CD4-positive, alpha-beta T cell (primary cell): ENCODE data around the gene NDE1. TPM values are rescaled to one million over a fixed set of nuclear protein-coding genes. Genes with fewer than 3 reads are reported as not detected.
"Not testable (repeated sequence)": the region's sequence is repeated elsewhere in the genome, so short reads cannot be mapped to it uniquely, and the experiment has no call there.

Experiments
- ATAC-seq: fragments of 200-7000 bp; cut with Tn5 transposase; one replicate; pipeline ENCODE4 v1.10.0; 2022; ENCODE audit warnings: mild to moderate bottlenecking; ENCODE audit not compliant: poor library complexity
- CTCF ChIA-PET: fragments of 350-600 bp; sonication (Branson Sonifier 250); formaldehyde crosslinking; loops from one replicate; lab custom pipeline; 2021; ENCODE audit warnings: antibody characterized with exemption, inconsistent platforms; lab: Charles Lee
- POLR2A ChIA-PET: fragments of 350-600 bp; sonication (Branson Sonifier 250); formaldehyde crosslinking; loops from one replicate; lab custom pipeline; 2021; ENCODE audit warnings: antibody characterized with exemption, inconsistent platforms; lab: Charles Lee
- DNase-seq, 14 experiments: peaks; one replicate each; pipeline ENCODE4 v3.0.0-alpha.2; 2013 to 2020; ENCODE audit warnings: mixed read lengths in 2 of 14
- H3K27ac ChIP-seq, 2 donors: one replicate each; pipeline versions ENCODE4 v1.5.1 to v1.7.0; 2013; ENCODE audit warnings: low read length in 2 of 2, low read depth in 1 of 2, mild to moderate bottlenecking in 1 of 2
- H3K27me3 ChIP-seq, 2 experiments: 1 replicate in 1 of 2; 2 replicates in 1 of 2; pipeline versions ENCODE4 v1.6.1 to v1.7.0; 2013; ENCODE audit warnings: low read length in 2 of 2, control low read depth in 1 of 2, mild to moderate bottlenecking in 1 of 2, moderate library complexity in 1 of 2; ENCODE audit not compliant: insufficient read depth in 2 of 2, control insufficient read depth in 1 of 2
- H3K36me3 ChIP-seq: one replicate; pipeline ENCODE4 v1.6.1; 2013; ENCODE audit warnings: low read length, control low read depth; ENCODE audit not compliant: insufficient read depth
- H3K4me1 ChIP-seq: one replicate; pipeline ENCODE4 v1.6.1; 2013; ENCODE audit warnings: low read length, control low read depth; ENCODE audit not compliant: insufficient read depth
- H3K4me3 ChIP-seq: one replicate; pipeline ENCODE4 v1.5.1; 2013; ENCODE audit warnings: mild to moderate bottlenecking, low read length, moderate library complexity
- H3K9me3 ChIP-seq, 2 experiments: 1 replicate in 1 of 2; 2 replicates in 1 of 2; pipeline versions ENCODE4 v1.6.1 to v1.7.0; 2013; ENCODE audit warnings: low read length in 2 of 2, mild to moderate bottlenecking in 2 of 2, control low read depth in 1 of 2, moderate library complexity in 1 of 2; ENCODE audit not compliant: control insufficient read depth in 1 of 2, insufficient read depth in 1 of 2
- H3K27ac Mint-ChIP-seq: one replicate; pipeline ENCODE4 v1.8.0; 2020; ENCODE audit warnings: mixed read lengths
- H3K27me3 Mint-ChIP-seq: one replicate; pipeline ENCODE4 v1.8.0; 2021; ENCODE audit warnings: mixed read lengths
- H3K36me3 Mint-ChIP-seq: one replicate; pipeline ENCODE4 v1.8.0; 2021; ENCODE audit warnings: low read depth, mixed read lengths
- H3K4me1 Mint-ChIP-seq: one replicate; pipeline ENCODE4 v1.8.0; 2021; ENCODE audit warnings: low read depth, mixed read lengths
- H3K4me3 Mint-ChIP-seq: one replicate; pipeline ENCODE4 v1.8.0; 2020; ENCODE audit warnings: mild to moderate bottlenecking, mixed read lengths
- H3K9me3 Mint-ChIP-seq: one replicate; pipeline ENCODE4 v1.8.0; 2020; ENCODE audit warnings: mixed read lengths
- CTCF ChIP-seq: fragments of 200-600 bp; IDR thresholded peaks from one replicate; pipeline ENCODE4 v1.8.0; 2022; ENCODE audit warnings: antibody characterized with exemption, mild to moderate bottlenecking
- intact Hi-C, 2 experiments: fragments of 100-400 bp; cut with DNase I in 1 of 2; cut with micrococcal nuclease in 1 of 2; formaldehyde crosslinking; loops; one replicate each; pipeline versions ENCODE4 v1.15.1 to v1.9.0; 2023 to 2025; cut with DNase I, micrococcal nuclease
- total RNA-seq, 174 experiments: library from RNA in 2 of 174; stranded (reverse) in 2 of 174; gene quantifications; one replicate each; pipeline ENCODE4 v1.2.3 and lab custom pipeline; 2021 to 2026

Gene NDE1
- total RNA-seq, 2 experiments from 2014 or later = 96.6 to 106 TPM

- TF ChIP-seq CTCF = no peak
- Mint-ChIP-seq H3K9me3 (no peaks in the 10 kb centered on the region), H3K36me3 (peaks cover 25% of the 10 kb centered on the region), H3K27me3 (no peaks in the 10 kb centered on the region), H3K27ac (peak overlapping the region; percentile 36), H3K4me3 (peak overlapping the region; percentile 76), H3K4me1 (peaks cover 30% of the 10 kb centered on the region)
- Histone ChIP-seq H3K27me3 (no peaks in the 10 kb centered on the region), H3K4me3 (no peak overlapping the region), H3K36me3 (peaks cover 6% of the 10 kb centered on the region), H3K4me1 (peaks cover 31% of the 10 kb centered on the region), H3K27ac (no peak overlapping the region), H3K9me3 (no peaks in the 10 kb centered on the region)
- no peak for ATAC-seq
- ChIA-PET POLR2A (interaction anchor here (1.1 kb wide), 1 partner anchor 12 kb away, joined by 3 read pairs; no protein-coding TSS in a partner anchor), CTCF (interaction anchor here (0.9 kb wide), 1 partner anchor 51 kb away, joined by 3 read pairs; no protein-coding TSS in a partner anchor)
- no peak for DNase-seq
- intact Hi-C loops = loop anchor here in 1 of 2 experiments (10.0 kb wide), 2 partner anchors 237 to 1013 kb away; partner anchors contain the start of genes BFAR, CEP20 and PARN
Measured at GRCh38 chr16:15647294-15648014, 2.6 kb upstream of the NDE1 start.

- Mint-ChIP-seq H3K27me3 (no peaks in the 10 kb centered on the region), H3K9me3 (no peaks in the 10 kb centered on the region), H3K36me3 (peaks cover 25% of the 10 kb centered on the region), H3K27ac (no peak overlapping the region), H3K4me1 (peaks cover 37% of the 10 kb centered on the region), H3K4me3 (peak overlapping the region; percentile 25)
- POLR2A ChIA-PET = no interaction called here
- H3K9me3 ChIP-seq = no peaks in the 10 kb centered on the region
- no peak for TF ChIP-seq CTCF
- H3K27ac ChIP-seq = no peak overlapping the region
- intact Hi-C loops = loop anchor here in 1 of 2 experiments (10.0 kb wide), 2 partner anchors 237 to 1013 kb away; partner anchors contain the start of genes BFAR, CEP20 and PARN
- H3K36me3 ChIP-seq = peaks cover 12% of the 10 kb centered on the region
- H3K4me1 ChIP-seq = peaks cover 39% of the 10 kb centered on the region
- ATAC-seq = no peak
- no peaks in the 10 kb centered on the region for H3K27me3 ChIP-seq
- DNase-seq = no peak
- CTCF ChIA-PET = no interaction called here
- no peak overlapping the region for H3K4me3 ChIP-seq
Measured at GRCh38 chr16:15648135-15648730, 1.8 kb upstream of the NDE1 start.

GRCh38 chr16:15649311-15649710 lies 734 bp upstream of the NDE1 start:
- Histone ChIP-seq H3K4me1 (peaks cover 40% of the 10 kb centered on the region), H3K27ac (peak overlapping the region; percentile 81 to 89), H3K36me3 (peaks cover 17% of the 10 kb centered on the region), H3K4me3 (peak overlapping the region; percentile 92)
- intact Hi-C loops = loop anchor here in 1 of 2 experiments (10.0 kb wide), 2 partner anchors 235 to 1015 kb away; partner anchors contain the start of genes BFAR, CEP20 and PARN
- H3K27me3 ChIP-seq, CTCF ChIA-PET, H3K27me3 Mint-ChIP-seq, H3K9me3 ChIP-seq, DNase-seq, ATAC-seq, H3K9me3 Mint-ChIP-seq: not testable (repeated sequence)
- Mint-ChIP-seq H3K36me3 (peaks cover 27% of the 10 kb centered on the region), H3K27ac (peak overlapping the region; percentile 93), H3K4me3 (peak overlapping the region; percentile 92), H3K4me1 (peaks cover 38% of the 10 kb centered on the region)
- POLR2A ChIA-PET = interaction anchor here (1.5 kb wide), 1 partner anchor 23 kb away, joined by 3 read pairs; no protein-coding TSS in a partner anchor
